HCT116 (cell line): ENCODE results near the gene PRSS36.

ENCODE experiments used
- CEBPB ChIP-seq: IDR thresholded peaks from 2 replicates; pipeline ENCODE4 v1.6.1; 2012; ENCODE audit warnings: low read depth
- EZH2 ChIP-seq: fragments of 200-600 bp; sonication (generic); IDR thresholded peaks from 2 replicates; pipeline ENCODE4 v1.6.1; 2017; ENCODE audit warnings: antibody characterized with exemption, mixed run types
- FOSL1 ChIP-seq: IDR thresholded peaks from 2 replicates; pipeline ENCODE4 v1.6.1; 2012; ENCODE audit warnings: low read depth
- JUND ChIP-seq: IDR thresholded peaks from 2 replicates; pipeline ENCODE4 v1.6.1; 2012
- POLR2A ChIP-seq: IDR thresholded peaks from 2 replicates; pipeline ENCODE4 v1.7.0; 2011; ENCODE audit warnings: borderline replicate concordance; ENCODE audit not compliant: insufficient read depth, insufficient read length; ENCODE audit errors: extremely low read depth
- POLR2AphosphoS5 ChIP-seq: IDR thresholded peaks from 2 replicates; pipeline ENCODE4 v1.6.1; 2011; ENCODE audit warnings: mild to moderate bottlenecking, low read depth, low read length, moderate library complexity
- RAD21 ChIP-seq: IDR thresholded peaks from 2 replicates; pipeline ENCODE4 v1.6.1; 2012; ENCODE audit warnings: low read depth, mild to moderate bottlenecking
- REST ChIP-seq: IDR thresholded peaks from 2 replicates; pipeline ENCODE4 v1.6.1; 2012; ENCODE audit warnings: low read depth
- SIN3A ChIP-seq: IDR thresholded peaks from 2 replicates; pipeline ENCODE4 v1.6.1; 2012; ENCODE audit warnings: low read depth
- SP1 ChIP-seq: IDR thresholded peaks from 2 replicates; pipeline ENCODE4 v1.6.1; 2012; ENCODE audit warnings: low read depth
- YY1 ChIP-seq: IDR thresholded peaks from 2 replicates; pipeline ENCODE4 v1.6.1; 2011; ENCODE audit warnings: low read length, low read depth, moderate library complexity, mild to moderate bottlenecking; ENCODE audit not compliant: insufficient replicate concordance; ENCODE audit errors: extremely low read depth
- TF ChIP-seq, protein P1 (sequence below): IDR thresholded peaks from 2 replicates; pipeline ENCODE4 v1.6.1; 2012
- TF ChIP-seq, protein P2 (sequence below), 3 experiments: fragments of 200-600 bp in 1 of 3; sonication (generic) in 1 of 3; IDR thresholded peaks in 2 of 3; conservative IDR thresholded peaks in 1 of 3; 2 replicates each; pipeline ENCODE4 v1.5.1; 2012 to 2017; ENCODE audit warnings: low read depth in 2 of 3, low read length in 2 of 3, antibody characterized with exemption in 1 of 3, borderline replicate concordance in 1 of 3, control low read depth in 1 of 3, mild to moderate bottlenecking in 1 of 3, mixed read lengths in 1 of 3, mixed run types in 1 of 3, moderate library complexity in 1 of 3; ENCODE audit not compliant: insufficient read depth in 1 of 3

- TF ChIP-seq, protein P1, sequence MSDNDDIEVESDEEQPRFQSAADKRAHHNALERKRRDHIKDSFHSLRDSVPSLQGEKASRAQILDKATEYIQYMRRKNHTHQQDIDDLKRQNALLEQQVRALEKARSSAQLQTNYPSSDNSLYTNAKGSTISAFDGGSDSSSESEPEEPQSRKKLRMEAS, result no peak
- TF ChIP-seq EZH2 (no peak), JUND (no peak), POLR2AphosphoS5 (no peak), POLR2A (no peak), FOSL1 (no peak), SP1 (no peak), RAD21 (no peak), CEBPB (no peak), YY1 (no peak), REST (no peak), SIN3A (no peak)
- TF ChIP-seq, protein P2, sequence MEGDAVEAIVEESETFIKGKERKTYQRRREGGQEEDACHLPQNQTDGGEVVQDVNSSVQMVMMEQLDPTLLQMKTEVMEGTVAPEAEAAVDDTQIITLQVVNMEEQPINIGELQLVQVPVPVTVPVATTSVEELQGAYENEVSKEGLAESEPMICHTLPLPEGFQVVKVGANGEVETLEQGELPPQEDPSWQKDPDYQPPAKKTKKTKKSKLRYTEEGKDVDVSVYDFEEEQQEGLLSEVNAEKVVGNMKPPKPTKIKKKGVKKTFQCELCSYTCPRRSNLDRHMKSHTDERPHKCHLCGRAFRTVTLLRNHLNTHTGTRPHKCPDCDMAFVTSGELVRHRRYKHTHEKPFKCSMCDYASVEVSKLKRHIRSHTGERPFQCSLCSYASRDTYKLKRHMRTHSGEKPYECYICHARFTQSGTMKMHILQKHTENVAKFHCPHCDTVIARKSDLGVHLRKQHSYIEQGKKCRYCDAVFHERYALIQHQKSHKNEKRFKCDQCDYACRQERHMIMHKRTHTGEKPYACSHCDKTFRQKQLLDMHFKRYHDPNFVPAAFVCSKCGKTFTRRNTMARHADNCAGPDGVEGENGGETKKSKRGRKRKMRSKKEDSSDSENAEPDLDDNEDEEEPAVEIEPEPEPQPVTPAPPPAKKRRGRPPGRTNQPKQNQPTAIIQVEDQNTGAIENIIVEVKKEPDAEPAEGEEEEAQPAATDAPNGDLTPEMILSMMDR (IDR thresholded peaks at IDR 0.05 in 2 of 3, conservative IDR thresholded peaks at IDR 0.05 in 1 of 3; ENCODE audit: borderline replicate concordance in 1 of 3, insufficient read depth in 1 of 3, low read depth in 2 of 3, low read length in 2 of 3), result no peak
Observed at GRCh38 chr16:31109622-31110021, 40.2 kb downstream of the PRSS36 start.
